Mucosa of gallbladder (tissue), 1 donor: Measurements from ENCODE around the gene COMMD2. TPM values are rescaled to one million over a fixed set of nuclear protein-coding genes. Genes with fewer than 3 reads are reported as not detected.

Experiments used
- DNase-seq: peaks from one replicate; pipeline ENCODE4 v3.0.0-alpha.2; 2020; ENCODE audit warnings: low spot score
- total RNA-seq: library from RNA; stranded (reverse); gene quantifications from one replicate; pipeline ENCODE4 v1.2.1, GENCODE V29; 2021
- donor health status: DM: no; HTN: no; CAD: no.

The COMMD2 gene
- total RNA-seq, 1 donor from 2014 or later: 27.5 TPM

DNA sequence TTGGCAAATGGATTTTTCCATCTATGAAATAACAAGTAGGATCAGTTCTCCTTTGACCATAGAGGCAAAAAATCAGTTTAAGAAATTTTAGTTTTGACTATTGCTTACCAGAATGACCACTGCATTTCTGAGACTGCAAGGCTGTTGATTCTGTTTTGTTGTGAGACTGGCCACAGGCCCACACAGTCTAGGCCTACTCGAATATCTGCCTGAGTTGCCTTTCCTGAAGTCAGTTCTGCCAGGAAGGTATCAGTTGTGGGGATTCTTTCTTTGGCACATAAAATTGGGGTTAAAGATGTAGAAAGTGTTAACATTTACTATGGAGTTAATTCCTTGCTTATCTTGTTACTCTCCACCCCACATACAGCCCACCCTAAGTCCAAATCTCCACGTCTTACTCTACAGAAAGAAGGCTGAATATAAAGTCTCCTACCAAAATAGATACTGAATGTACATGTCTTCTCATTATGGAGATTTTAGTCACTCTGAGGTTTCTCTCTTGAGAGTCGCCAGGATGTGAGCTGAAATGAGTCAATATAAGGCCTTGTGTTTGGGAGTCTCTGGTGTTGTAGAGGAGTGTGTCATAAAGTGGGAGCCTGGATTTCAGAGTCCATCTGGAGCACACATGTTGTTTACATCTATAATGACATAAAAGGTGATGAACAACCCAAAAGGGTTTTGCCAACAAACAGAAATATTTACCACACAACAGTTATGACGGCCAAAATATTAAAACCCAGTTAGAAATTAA, 49.4 kb downstream of the COMMD2 start:
- DNase-seq: no peak

DNA sequence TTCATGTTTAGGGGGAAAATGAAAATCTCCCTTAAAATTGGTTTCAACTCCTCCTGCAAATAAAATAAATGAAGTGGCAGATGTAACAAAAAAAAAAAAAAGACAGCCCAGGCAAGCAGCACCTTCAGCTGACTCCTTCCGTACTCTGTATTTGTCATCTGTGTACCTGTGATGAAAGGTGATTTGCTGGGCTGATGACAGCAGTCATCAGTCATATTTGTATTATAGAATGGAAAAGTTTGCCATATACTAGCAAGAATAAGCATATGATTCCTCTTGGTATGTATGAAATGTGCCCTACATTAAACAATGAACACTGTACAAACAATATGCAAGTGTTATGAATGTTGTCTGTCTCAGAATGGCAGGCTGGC, 50.3 kb downstream of the COMMD2 start:
- no peak for DNase-seq

DNA sequence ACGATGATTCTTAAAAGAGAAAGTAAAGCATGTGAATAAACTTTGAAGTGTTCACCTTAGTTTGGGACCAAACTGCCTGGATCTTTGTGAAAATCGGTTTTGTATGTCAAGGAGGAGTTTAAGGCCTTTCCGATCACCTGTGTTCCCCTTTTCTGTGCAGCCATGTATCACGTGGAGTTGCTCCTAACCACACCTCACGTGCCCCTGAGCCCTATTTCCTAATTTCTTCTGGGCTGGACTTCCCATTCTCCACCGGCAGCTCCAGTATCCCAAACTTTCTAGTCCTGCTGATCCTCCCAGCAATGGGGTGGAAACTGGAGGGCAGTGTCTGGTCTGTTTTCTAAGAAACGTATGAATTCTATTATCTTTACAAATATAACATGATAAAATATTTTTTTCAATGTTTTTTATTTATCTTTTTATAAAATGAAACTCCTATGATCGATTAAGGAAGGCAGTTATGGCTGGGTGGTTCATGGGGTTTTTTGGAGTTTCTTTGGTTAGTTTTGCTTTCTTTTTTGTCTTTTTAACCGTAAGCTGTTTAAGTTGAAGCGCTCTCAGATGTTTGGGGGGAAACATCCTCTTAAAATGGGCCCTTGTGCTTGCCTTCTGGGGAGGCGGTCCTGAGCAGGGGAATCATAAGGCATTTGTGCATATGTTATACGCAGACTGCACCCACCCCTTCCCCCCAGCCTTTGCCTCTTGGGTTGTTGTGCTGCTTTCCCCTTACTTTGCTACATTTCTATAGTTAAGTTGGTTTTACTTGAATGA, 50.9 kb downstream of the COMMD2 start:
- no peak for DNase-seq

Other genes with a start within 250 kb of the COMMD2 start
- 82.8 TPM for gene WWTR1, start 94.5 kb downstream of the COMMD2 start, total RNA-seq
- not detected for gene ANKUB1, start 40.1 kb upstream of the COMMD2 start, total RNA-seq
- gene RNF13, start 60.7 kb upstream of the COMMD2 start, total RNA-seq: 76.0 TPM
- 60.3 TPM for gene PFN2, start 218.4 kb upstream of the COMMD2 start, total RNA-seq